PC-3 (cell line): Measurements from ENCODE around the gene NXPE3. TPM values are rescaled to one million over a fixed set of nuclear protein-coding genes. Genes with fewer than 3 reads are reported as not detected.

Source experiments
- ATAC-seq: fragments of 200-7000 bp; cut with Tn5 transposase; 2 replicates; pipeline ENCODE4 v1.9.1; 2020; ENCODE audit warnings: mild to moderate bottlenecking, moderate library complexity
- BruUV-seq: library from RNA; stranded (reverse); fragments of 400-500 nt; replicated peaks from 2 replicates; lab custom pipeline; 2021; lab: Mats Ljungman, UMichigan
- CTCF ChIA-PET: fragments of 300-600 bp; sonication (Branson Sonifier 250); formaldehyde crosslinking; loops from one replicate; lab custom pipeline; 2022; ENCODE audit warnings: antibody characterized with exemption; lab: Charles Lee
- POLR2A ChIA-PET: fragments of 300-600 bp; sonication (Branson Sonifier 250); formaldehyde crosslinking; loops from one replicate; lab custom pipeline; 2022; ENCODE audit warnings: antibody characterized with exemption; ENCODE audit not compliant: unreplicated experiment; lab: Charles Lee
- DNase-seq: peaks from one replicate; pipeline ENCODE4 v3.0.0-alpha.2; 2015
- H2AFZ ChIP-seq: fragments of 300-600 bp; sonication (generic); 2 replicates; pipeline ENCODE4 v1.6.0; 2016; ENCODE audit warnings: antibody characterized with exemption, low read length
- H3F3A ChIP-seq: fragments of 300-600 bp; sonication (generic); one replicate; pipeline ENCODE4 v1.6.0; 2017; ENCODE audit warnings: antibody characterized with exemption, low read length, control low read depth, mild to moderate bottlenecking; ENCODE audit not compliant: unreplicated experiment
- H3K27ac ChIP-seq: fragments of 300-600 bp; sonication (generic); 2 replicates; pipeline ENCODE4 v1.5.1; 2016; ENCODE audit warnings: mild to moderate bottlenecking, low read length
- H3K27me3 ChIP-seq: fragments of 300-600 bp; sonication (generic); 2 replicates; pipeline ENCODE4 v1.6.1; 2016; ENCODE audit warnings: low read length, mixed read lengths
- H3K36me3 ChIP-seq: fragments of 300-600 bp; sonication (generic); 2 replicates; pipeline ENCODE4 v1.6.1; 2016; ENCODE audit warnings: low read depth, mixed run types, low read length, mixed read lengths
- H3K4me1 ChIP-seq: fragments of 300-600 bp; sonication (generic); 2 replicates; pipeline ENCODE4 v1.5.1; 2016; ENCODE audit warnings: low read length; ENCODE audit not compliant: insufficient read depth
- H3K4me2 ChIP-seq: fragments of 300-600 bp; sonication (generic); 2 replicates; pipeline ENCODE4 v1.6.0; 2016; ENCODE audit warnings: low read length
- H3K4me3 ChIP-seq: fragments of 300-600 bp; sonication (generic); 2 replicates; pipeline ENCODE4 v1.5.1; 2016; ENCODE audit warnings: mild to moderate bottlenecking, low read length, mixed read lengths
- H3K79me2 ChIP-seq: fragments of 300-600 bp; sonication (generic); 2 replicates; pipeline ENCODE4 v1.6.1; 2017; ENCODE audit warnings: low read length, mixed read lengths
- H3K9ac ChIP-seq: fragments of 300-600 bp; sonication (generic); 2 replicates; pipeline ENCODE4 v1.6.0; 2016; ENCODE audit warnings: mild to moderate bottlenecking, low read length
- H3K9me2 ChIP-seq: fragments of 300-600 bp; sonication (generic); replicated peaks from 2 replicates; pipeline ENCODE4 v1.6.1; 2016; ENCODE audit warnings: mixed run types, low read length, mixed read lengths
- H3K9me3 ChIP-seq: fragments of 300-600 bp; sonication (generic); 2 replicates; pipeline ENCODE4 v1.6.1; 2016; ENCODE audit warnings: low read length, mixed read lengths
- H4K20me1 ChIP-seq: fragments of 300-600 bp; sonication (generic); 2 replicates; pipeline ENCODE4 v1.6.1; 2016; ENCODE audit warnings: low read length, mixed read lengths
- EZH2 ChIP-seq: fragments of 300-600 bp; sonication (generic); IDR thresholded peaks from one replicate; pipeline ENCODE4 v1.6.1; 2017; ENCODE audit warnings: antibody characterized with exemption, mild to moderate bottlenecking, low read length; ENCODE audit not compliant: unreplicated experiment
- EZH2phosphoT487 ChIP-seq: fragments of 300-600 bp; sonication (generic); IDR thresholded peaks from 2 replicates; pipeline ENCODE4 v1.6.1; 2018; ENCODE audit warnings: mild to moderate bottlenecking, antibody characterized with exemption, low read length, borderline replicate concordance
- intact Hi-C: fragments of 100-400 bp; cut with micrococcal nuclease; formaldehyde crosslinking; loops from 2 replicates; pipeline ENCODE4 v1.9.0; 2023
- total RNA-seq: library from RNA; depleted of rRNA; stranded (reverse); fragments of >200 nt; gene quantifications from 2 replicates; pipeline ENCODE4 v1.2.3, GENCODE V29; 2014
- TF ChIP-seq, protein P1 (sequence below): fragments of 300-600 bp; sonication (generic); conservative IDR thresholded peaks from 2 replicates; pipeline ENCODE4 v1.5.1; 2017; ENCODE audit warnings: antibody characterized with exemption, low read depth, mild to moderate bottlenecking, low read length

Gene NXPE3
- total RNA-seq, 1 experiment from 2014 or later = 12.6 TPM

- Histone ChIP-seq H3K79me2 (no peaks in the 10 kb centered on the region), H3K9ac (no peak overlapping the region), H3K9me2 (no peaks in the 10 kb centered on the region), H3K27me3 (no peaks in the 10 kb centered on the region), H3K36me3 (no peaks in the 10 kb centered on the region; the same call in 1 of the 2 replicates), H3K4me1 (peaks cover 11% of the 10 kb centered on the region), H3K27ac (no peak overlapping the region), H2AFZ (no peak overlapping the region), H3K9me3 (no peaks in the 10 kb centered on the region), H3K4me2 (no peak overlapping the region), H3F3A (no peaks in the 10 kb centered on the region), H4K20me1 (no peaks in the 10 kb centered on the region), H3K4me3 (no peak overlapping the region)
- POLR2A ChIA-PET = no interaction called here
- CTCF ChIA-PET = no interaction called here
- intact Hi-C loops = loop anchor here (10.0 kb wide), 1 partner anchor 315 kb away; no protein-coding TSS in a partner anchor
- DNase-seq = no peak
- no TSS peak for BruUV-seq
- TF ChIP-seq EZH2phosphoT487 = no peak
- TF ChIP-seq, protein P1, sequence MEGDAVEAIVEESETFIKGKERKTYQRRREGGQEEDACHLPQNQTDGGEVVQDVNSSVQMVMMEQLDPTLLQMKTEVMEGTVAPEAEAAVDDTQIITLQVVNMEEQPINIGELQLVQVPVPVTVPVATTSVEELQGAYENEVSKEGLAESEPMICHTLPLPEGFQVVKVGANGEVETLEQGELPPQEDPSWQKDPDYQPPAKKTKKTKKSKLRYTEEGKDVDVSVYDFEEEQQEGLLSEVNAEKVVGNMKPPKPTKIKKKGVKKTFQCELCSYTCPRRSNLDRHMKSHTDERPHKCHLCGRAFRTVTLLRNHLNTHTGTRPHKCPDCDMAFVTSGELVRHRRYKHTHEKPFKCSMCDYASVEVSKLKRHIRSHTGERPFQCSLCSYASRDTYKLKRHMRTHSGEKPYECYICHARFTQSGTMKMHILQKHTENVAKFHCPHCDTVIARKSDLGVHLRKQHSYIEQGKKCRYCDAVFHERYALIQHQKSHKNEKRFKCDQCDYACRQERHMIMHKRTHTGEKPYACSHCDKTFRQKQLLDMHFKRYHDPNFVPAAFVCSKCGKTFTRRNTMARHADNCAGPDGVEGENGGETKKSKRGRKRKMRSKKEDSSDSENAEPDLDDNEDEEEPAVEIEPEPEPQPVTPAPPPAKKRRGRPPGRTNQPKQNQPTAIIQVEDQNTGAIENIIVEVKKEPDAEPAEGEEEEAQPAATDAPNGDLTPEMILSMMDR = no peak
- TF ChIP-seq EZH2 = no peak
- no peak for ATAC-seq
Measured at GRCh38 chr3:101819649-101820206, 40.7 kb downstream of the NXPE3 start.

- Histone ChIP-seq H4K20me1 (no peaks in the 10 kb centered on the region), H2AFZ (no peak overlapping the region), H3K27me3 (no peaks in the 10 kb centered on the region), H3K79me2 (no peaks in the 10 kb centered on the region), H3K9me2 (no peaks in the 10 kb centered on the region), H3K27ac (no peak overlapping the region), H3K36me3 (no peaks in the 10 kb centered on the region; the same call in 1 of the 2 replicates), H3K9me3 (no peaks in the 10 kb centered on the region), H3F3A (no peaks in the 10 kb centered on the region), H3K4me2 (no peak overlapping the region), H3K4me1 (peaks cover 13% of the 10 kb centered on the region), H3K9ac (no peak overlapping the region), H3K4me3 (no peak overlapping the region)
- no peak for TF ChIP-seq EZH2
- TF ChIP-seq EZH2phosphoT487 = no peak
- TF ChIP-seq, protein P1 = no peak
- ChIA-PET POLR2A (no interaction called here), CTCF (no interaction called here)
- DNase-seq (no peak), ATAC-seq (no peak)
- intact Hi-C loops = no loop called here
- TSS peak; percentile 17 for BruUV-seq
Measured at GRCh38 chr3:101821503-101821902, 42.5 kb downstream of the NXPE3 start.

DNA sequence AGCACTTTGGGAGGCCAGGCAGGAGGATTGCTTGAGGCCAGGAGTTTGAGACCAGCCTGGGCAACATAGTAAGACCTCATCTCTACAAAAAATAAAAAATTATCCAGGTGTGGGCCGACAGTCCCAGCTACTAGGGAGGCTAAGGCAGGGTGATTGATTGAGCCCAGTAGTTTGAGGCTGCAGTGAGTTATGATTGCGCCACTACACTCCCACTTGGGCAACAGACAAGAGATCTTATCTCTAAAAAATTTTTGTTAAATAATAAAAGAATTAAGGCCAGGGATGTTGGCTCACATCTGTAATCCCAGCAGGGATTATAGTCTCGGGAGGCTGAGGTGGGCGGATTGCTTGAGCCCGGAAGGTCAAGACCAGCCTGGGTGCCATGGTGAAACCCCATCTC lies 44.5 kb downstream of the NXPE3 start:
- ATAC-seq (no peak), DNase-seq (no peak)
- H3K9me3 ChIP-seq = no peaks in the 10 kb centered on the region
- TF ChIP-seq, protein P1 = no peak
- TF ChIP-seq EZH2phosphoT487 (no peak), EZH2 (no peak)
- H2AFZ ChIP-seq = no peak overlapping the region
- no peaks in the 10 kb centered on the region for H3F3A ChIP-seq
- intact Hi-C loops = no loop called here
- H3K79me2 ChIP-seq = peaks cover 4% of the 10 kb centered on the region; the same call in 1 of the 2 replicates
- BruUV-seq = no TSS peak
- H3K4me2 ChIP-seq = no peak overlapping the region
- H3K4me3 ChIP-seq = no peak overlapping the region
- H4K20me1 ChIP-seq = no peaks in the 10 kb centered on the region
- POLR2A ChIA-PET = no interaction called here
- H3K27ac ChIP-seq = no peak overlapping the region
- H3K9me2 ChIP-seq = no peaks in the 10 kb centered on the region
- H3K9ac ChIP-seq = no peak overlapping the region
- no peaks in the 10 kb centered on the region for H3K27me3 ChIP-seq
- H3K36me3 ChIP-seq = no peaks in the 10 kb centered on the region
- peaks cover 10% of the 10 kb centered on the region for H3K4me1 ChIP-seq
- CTCF ChIA-PET = no interaction called here
